SK-N-SH (cell line): Measurements from ENCODE around the gene LRRC8D.

Source experiments
- CTCF ChIP-seq: fragments of 200-600 bp; sonication (generic); IDR thresholded peaks from 2 replicates; pipeline ENCODE4 v1.6.1; 2017; ENCODE audit warnings: antibody characterized with exemption, mild to moderate bottlenecking, moderate library complexity
- EP300 ChIP-seq, 2 experiments: IDR thresholded peaks; 2 replicates each; pipeline versions ENCODE4 v1.4.0 to v1.6.1; 2012; ENCODE audit warnings: borderline replicate concordance in 1 of 2, low read depth in 1 of 2, low read length in 1 of 2
- JUND ChIP-seq: IDR thresholded peaks from 2 replicates; pipeline ENCODE4 v1.4.0; 2012
- NFIC ChIP-seq: IDR thresholded peaks from 2 replicates; pipeline ENCODE4 v1.4.0; 2012; ENCODE audit warnings: borderline replicate concordance
- NRF1 ChIP-seq: IDR thresholded peaks from 2 replicates; pipeline ENCODE4 v1.6.1; 2012; ENCODE audit warnings: low read depth, mild to moderate bottlenecking, low read length
- POLR2AphosphoS5 ChIP-seq: IDR thresholded peaks from 2 replicates; pipeline ENCODE4 v1.6.1; 2012; ENCODE audit warnings: low read depth, low read length
- REST ChIP-seq: IDR thresholded peaks from 2 replicates; pipeline ENCODE4 v1.6.1; 2012; ENCODE audit warnings: mild to moderate bottlenecking, low read depth, low read length, moderate library complexity
- TAF1 ChIP-seq: IDR thresholded peaks from 2 replicates; pipeline ENCODE4 v1.6.1; 2012; ENCODE audit warnings: low read depth, mild to moderate bottlenecking, low read length, moderate library complexity, borderline replicate concordance
- YY1 ChIP-seq: IDR thresholded peaks from 2 replicates; pipeline ENCODE4 v1.4.0; 2012; ENCODE audit warnings: low read depth, mild to moderate bottlenecking

- TF ChIP-seq JUND = no peak
- no peak for TF ChIP-seq NRF1
- no peak for TF ChIP-seq CTCF
- no peak for TF ChIP-seq POLR2AphosphoS5
- no peak for TF ChIP-seq REST
- TF ChIP-seq TAF1 = no peak
- TF ChIP-seq YY1 = no peak
- TF ChIP-seq EP300 (IDR thresholded peaks at IDR 0.05; ENCODE audit: borderline replicate concordance in 1 of 2, low read depth in 1 of 2, low read length in 1 of 2) = no peak
- no peak for TF ChIP-seq NFIC
Measured at GRCh38 chr1:89900791-89901708, 80.2 kb downstream of the LRRC8D start.
